Keratinocyte (primary cell): Measurements from ENCODE around the gene VPS37C. TPM values are rescaled to one million over a fixed set of nuclear protein-coding genes. Genes with fewer than 3 reads are reported as not detected.

Experiments used
- DNase-seq: peaks from one replicate; pipeline ENCODE4 v3.0.0-alpha.2; 2011; ENCODE audit warnings: low read depth, missing footprints, low spot score
- FAIRE-seq: peaks from 2 replicates; lab custom pipeline; 2011; peaks lifted over from hg19 to GRCh38; lab: Jason Lieb, UNC
- H2AFZ ChIP-seq: 2 replicates; pipeline ENCODE4 v1.6.0; 2012; ENCODE audit warnings: low read length, control low read depth, inconsistent platforms; ENCODE audit not compliant: control insufficient read depth
- H3K27ac ChIP-seq: 2 replicates; pipeline ENCODE4 v1.5.1; 2011; ENCODE audit warnings: low read length; ENCODE audit not compliant: control insufficient read depth, insufficient read depth
- H3K27me3 ChIP-seq: 3 replicates; pipeline ENCODE4 v1.6.0; 2011; ENCODE audit warnings: low read length; ENCODE audit not compliant: control insufficient read depth, insufficient read depth; ENCODE audit errors: extremely low read depth
- H3K36me3 ChIP-seq, 2 experiments: 2 replicates in 1 of 2; 3 replicates in 1 of 2; pipeline ENCODE4 v1.5.1; 2011; ENCODE audit warnings: low read length in 2 of 2, mild to moderate bottlenecking in 1 of 2; ENCODE audit not compliant: control insufficient read depth in 2 of 2, insufficient read depth in 2 of 2; ENCODE audit errors: extremely low read depth in 1 of 2
- H3K4me1 ChIP-seq: 3 replicates; pipeline ENCODE4 v1.5.1; 2011; ENCODE audit warnings: low read length; ENCODE audit not compliant: control insufficient read depth, insufficient read depth; ENCODE audit errors: extremely low read depth
- H3K4me2 ChIP-seq: 3 replicates; pipeline ENCODE4 v1.6.0; 2011; ENCODE audit warnings: low read depth, low read length; ENCODE audit not compliant: control insufficient read depth, insufficient read depth; ENCODE audit errors: extremely low read depth
- H3K4me3 ChIP-seq, 3 experiments: fragments of 200-600 bp in 1 of 3; sonication (generic) in 1 of 3; 2 replicates in 2 of 3; 3 replicates in 1 of 3; pipeline ENCODE4 v1.5.1; 2011 to 2016; ENCODE audit warnings: low read length in 3 of 3, mild to moderate bottlenecking in 3 of 3, control low read depth in 2 of 3, inconsistent platforms in 1 of 3, low read depth in 1 of 3, mixed read lengths in 1 of 3, mixed run types in 1 of 3, moderate library complexity in 1 of 3; ENCODE audit not compliant: control insufficient read depth in 2 of 3, insufficient read depth in 2 of 3; ENCODE audit errors: extremely low read depth in 1 of 3
- H3K79me2 ChIP-seq: 2 replicates; pipeline ENCODE4 v1.6.0; 2012; ENCODE audit warnings: low read length; ENCODE audit not compliant: control insufficient read depth, insufficient read depth
- H3K9ac ChIP-seq: 3 replicates; pipeline ENCODE4 v1.6.0; 2011; ENCODE audit warnings: low read length; ENCODE audit not compliant: control insufficient read depth, insufficient read depth; ENCODE audit errors: extremely low read depth
- H3K9me1 ChIP-seq: 3 replicates; pipeline ENCODE4 v1.6.0; 2011; ENCODE audit warnings: low read length; ENCODE audit not compliant: control insufficient read depth, insufficient read depth; ENCODE audit errors: extremely low read depth
- H3K9me3 ChIP-seq: 2 replicates; pipeline ENCODE4 v1.5.1; 2012; ENCODE audit warnings: low read depth, low read length; ENCODE audit not compliant: control insufficient read depth
- H4K20me1 ChIP-seq: 3 replicates; pipeline ENCODE4 v1.6.0; 2011; ENCODE audit warnings: low read length; ENCODE audit not compliant: control insufficient read depth, insufficient read depth; ENCODE audit errors: extremely low read depth
- EZH2 ChIP-seq: IDR thresholded peaks from one replicate; pipeline ENCODE4 v1.6.1; 2012; ENCODE audit warnings: inconsistent platforms, mild to moderate bottlenecking, low read length, moderate library complexity
- dilution Hi-C: fragments of 300-500 bp; cut with MboI; formaldehyde crosslinking; loops from one replicate; pipeline ENCODE4 v1.7.0; 2020; ENCODE audit warnings: low sequenced_read_pairs; ENCODE audit not compliant: extremely low pct_ligation_motif_present
- polyA plus RNA-seq, 5 experiments: library from polyadenylated mRNA; depleted of rRNA in 3 of 5; stranded (reverse) in 3 of 5; stranded (forward) in 1 of 5; unstranded in 1 of 5; fragments of >200 nt; gene quantifications; 1 replicate in 1 of 5; 2 replicates in 3 of 5; 3 replicates in 1 of 5; pipeline versions ENCODE4 v1.2.1 to v1.2.3, GENCODE V29; 2011 to 2012; ENCODE audit warnings: missing spikeins in 2 of 5, low read depth in 1 of 5, low replicate concordance in 1 of 5
- TF ChIP-seq, protein P1 (sequence below), 3 experiments: IDR thresholded peaks in 1 of 3; conservative IDR thresholded peaks in 1 of 3; optimal IDR thresholded peaks in 1 of 3; 2 replicates in 2 of 3; 3 replicates in 1 of 3; pipeline versions ENCODE3 to v1.5.1; 2011; ENCODE audit warnings: low read length in 3 of 3, mild to moderate bottlenecking in 3 of 3, moderate library complexity in 2 of 3, control low read depth in 1 of 3, inconsistent platforms in 1 of 3; ENCODE audit not compliant: insufficient read depth in 2 of 3; ENCODE audit errors: extremely low read depth in 1 of 3

VPS37C gene
- polyA plus RNA-seq, 1 donor (not counting 4 experiments of a cell fraction or from before 2014, with no cell fraction given) = 8.0 TPM

- dilution Hi-C loops = no loop called here
- Histone ChIP-seq H3K9me1 (no peaks in the 10 kb centered on the region), H3K4me2 (no peak overlapping the region), H3K4me1 (no peaks in the 10 kb centered on the region), H3K9me3 (no peaks in the 10 kb centered on the region), H3K4me3 (no peak overlapping the region), H2AFZ (no peak overlapping the region), H3K9ac (no peak overlapping the region), H3K27me3 (no peaks in the 10 kb centered on the region), H3K79me2 (no peaks in the 10 kb centered on the region), H3K36me3 (no peaks in the 10 kb centered on the region), H3K27ac (no peak overlapping the region), H4K20me1 (no peaks in the 10 kb centered on the region)
- TF ChIP-seq, protein P1, sequence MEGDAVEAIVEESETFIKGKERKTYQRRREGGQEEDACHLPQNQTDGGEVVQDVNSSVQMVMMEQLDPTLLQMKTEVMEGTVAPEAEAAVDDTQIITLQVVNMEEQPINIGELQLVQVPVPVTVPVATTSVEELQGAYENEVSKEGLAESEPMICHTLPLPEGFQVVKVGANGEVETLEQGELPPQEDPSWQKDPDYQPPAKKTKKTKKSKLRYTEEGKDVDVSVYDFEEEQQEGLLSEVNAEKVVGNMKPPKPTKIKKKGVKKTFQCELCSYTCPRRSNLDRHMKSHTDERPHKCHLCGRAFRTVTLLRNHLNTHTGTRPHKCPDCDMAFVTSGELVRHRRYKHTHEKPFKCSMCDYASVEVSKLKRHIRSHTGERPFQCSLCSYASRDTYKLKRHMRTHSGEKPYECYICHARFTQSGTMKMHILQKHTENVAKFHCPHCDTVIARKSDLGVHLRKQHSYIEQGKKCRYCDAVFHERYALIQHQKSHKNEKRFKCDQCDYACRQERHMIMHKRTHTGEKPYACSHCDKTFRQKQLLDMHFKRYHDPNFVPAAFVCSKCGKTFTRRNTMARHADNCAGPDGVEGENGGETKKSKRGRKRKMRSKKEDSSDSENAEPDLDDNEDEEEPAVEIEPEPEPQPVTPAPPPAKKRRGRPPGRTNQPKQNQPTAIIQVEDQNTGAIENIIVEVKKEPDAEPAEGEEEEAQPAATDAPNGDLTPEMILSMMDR (optimal IDR thresholded peaks at IDR 0.05 in 1 of 3, IDR thresholded peaks at IDR 0.05 in 1 of 3, conservative IDR thresholded peaks at IDR 0.05 in 1 of 3; ENCODE audit: extremely low read depth in 1 of 3, insufficient read depth in 2 of 3, low read length in 3 of 3) = no peak
- no peak for TF ChIP-seq EZH2
- DNase-seq (no peak), FAIRE-seq (no peak)
Measured at GRCh38 chr11:61092908-61093763, 68.1 kb downstream of the VPS37C start.

GRCh38 chr11:61092280-61092766, 68.9 kb downstream of the VPS37C start:
- Histone ChIP-seq H3K79me2 (no peaks in the 10 kb centered on the region), H2AFZ (no peak overlapping the region), H3K36me3 (no peaks in the 10 kb centered on the region), H3K4me3 (no peak overlapping the region), H3K4me1 (no peaks in the 10 kb centered on the region), H3K27ac (no peak overlapping the region), H3K27me3 (no peaks in the 10 kb centered on the region), H4K20me1 (no peaks in the 10 kb centered on the region), H3K9me3 (no peaks in the 10 kb centered on the region), H3K4me2 (no peak overlapping the region), H3K9me1 (no peaks in the 10 kb centered on the region), H3K9ac (no peak overlapping the region)
- dilution Hi-C loops = no loop called here
- no peak for FAIRE-seq
- DNase-seq = no peak
- TF ChIP-seq, protein P1 (optimal IDR thresholded peaks at IDR 0.05 in 1 of 3, IDR thresholded peaks at IDR 0.05 in 1 of 3, conservative IDR thresholded peaks at IDR 0.05 in 1 of 3; ENCODE audit: extremely low read depth in 1 of 3, insufficient read depth in 2 of 3, low read length in 3 of 3) = no peak
